Germinal center (tissue), 1 donor: Measurements from ENCODE around the gene KCNC3.
A peak's percentile ranks its signal among the peaks of the same experiment; 100 is the strongest.

Experiments used
- DNase-seq: peaks from one replicate; pipeline ENCODE4 v3.0.0; 2012; ENCODE audit warnings: mixed read lengths, low spot score

KCNC3 gene

DNA sequence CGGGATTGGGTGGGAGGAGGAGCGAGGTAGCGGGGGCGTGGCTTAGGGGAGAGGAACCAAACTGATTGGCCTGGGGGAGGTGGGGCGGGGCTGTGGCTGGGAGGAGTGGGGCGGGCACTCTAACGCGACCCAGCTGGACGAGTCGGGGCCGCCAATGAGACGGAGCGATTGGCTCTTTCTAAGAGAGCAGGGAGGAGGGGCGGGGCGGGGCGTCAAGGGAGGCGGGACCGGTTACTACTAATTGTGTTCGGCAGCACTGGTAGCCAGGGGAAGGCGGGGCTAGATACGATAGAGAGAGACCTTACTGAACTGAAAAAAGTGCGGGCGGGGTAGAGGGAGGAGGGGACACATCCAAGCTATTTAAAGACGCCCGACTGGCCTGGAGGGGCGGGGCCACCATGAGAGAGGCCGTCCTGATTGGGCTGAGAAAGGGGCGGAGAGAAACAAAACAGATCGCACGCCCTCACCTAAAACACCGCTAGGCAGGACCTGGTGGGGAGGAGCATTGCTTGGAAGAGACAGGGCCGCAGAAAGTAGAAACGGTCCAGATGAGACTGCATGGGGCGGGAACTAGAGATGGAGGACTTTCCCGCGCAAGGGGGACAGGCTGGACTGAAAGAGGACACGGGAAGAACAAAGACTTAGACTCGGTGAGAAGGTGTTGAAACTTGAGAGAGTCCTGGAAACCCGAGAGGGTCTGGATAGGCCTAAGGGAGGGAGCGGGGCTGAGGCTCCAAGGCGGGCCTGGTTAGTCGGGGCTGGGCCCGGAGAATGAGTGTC, at the start of gene KCNC3:
Gene KCNC3, minus strand, starts transcription at position 232 of the 780 bp plus-strand sequence. CDS start 295 bp downstream, outside the sequence.
- DNase-seq = peak; percentile 99

DNA sequence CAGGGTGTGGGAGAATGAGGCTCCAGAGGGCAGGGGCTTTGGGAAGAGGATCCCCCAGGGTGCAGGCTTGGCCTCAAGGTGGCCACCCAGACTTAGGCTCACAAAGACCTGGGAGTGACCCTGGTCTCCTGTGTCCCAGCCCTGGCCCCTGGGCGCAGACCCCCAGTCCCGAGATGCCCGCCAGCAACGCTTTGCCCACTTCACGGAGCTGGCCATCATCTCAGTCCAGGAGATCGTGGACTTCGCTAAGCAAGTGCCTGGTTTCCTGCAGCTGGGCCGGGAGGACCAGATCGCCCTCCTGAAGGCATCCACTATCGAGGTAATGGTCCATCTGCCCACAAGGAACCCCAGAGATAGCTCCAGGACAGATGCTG, 49.7 kb upstream of the KCNC3 start:
- DNase-seq = no peak

DNA sequence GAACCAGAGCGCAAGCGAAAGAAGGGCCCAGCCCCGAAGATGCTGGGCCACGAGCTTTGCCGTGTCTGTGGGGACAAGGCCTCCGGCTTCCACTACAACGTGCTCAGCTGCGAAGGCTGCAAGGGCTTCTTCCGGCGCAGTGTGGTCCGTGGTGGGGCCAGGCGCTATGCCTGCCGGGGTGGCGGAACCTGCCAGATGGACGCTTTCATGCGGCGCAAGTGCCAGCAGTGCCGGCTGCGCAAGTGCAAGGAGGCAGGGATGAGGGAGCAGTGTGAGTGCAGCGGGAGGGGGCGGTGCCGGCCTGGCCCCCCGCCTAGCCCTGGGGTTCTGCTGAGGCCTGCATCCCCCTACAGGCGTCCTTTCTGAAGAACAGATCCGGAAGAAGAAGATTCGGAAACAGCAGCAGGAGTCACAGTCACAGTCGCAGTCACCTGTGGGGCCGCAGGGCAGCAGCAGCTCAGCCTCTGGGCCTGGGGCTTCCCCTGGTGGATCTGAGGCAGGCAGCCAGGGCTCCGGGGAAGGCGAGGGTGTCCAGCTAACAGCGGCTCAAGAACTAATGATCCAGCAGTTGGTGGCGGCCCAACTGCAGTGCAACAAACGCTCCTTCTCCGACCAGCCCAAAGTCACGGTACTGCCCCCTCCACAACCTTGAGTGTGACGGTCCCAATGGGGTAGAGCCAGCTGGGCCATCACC, 49.1 kb upstream of the KCNC3 start:
- no peak for DNase-seq

DNA sequence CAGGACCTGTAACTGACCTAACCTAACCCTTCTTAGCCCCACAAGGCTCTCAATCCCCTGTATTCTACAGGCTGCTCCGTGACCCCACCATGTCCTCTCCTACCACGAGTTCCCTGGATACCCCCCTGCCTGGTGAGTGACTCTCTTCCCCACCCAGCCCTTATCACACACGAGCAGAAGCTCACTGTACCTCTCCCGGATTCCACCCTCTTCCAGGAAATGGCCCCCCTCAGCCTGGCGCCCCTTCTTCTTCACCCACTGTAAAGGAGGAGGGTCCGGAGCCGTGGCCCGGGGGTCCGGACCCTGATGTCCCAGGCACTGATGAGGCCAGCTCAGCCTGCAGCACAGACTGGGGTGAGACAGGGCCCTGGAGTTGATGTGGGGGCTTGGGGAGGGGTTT, 48.3 kb upstream of the KCNC3 start:
- no peak for DNase-seq

DNA sequence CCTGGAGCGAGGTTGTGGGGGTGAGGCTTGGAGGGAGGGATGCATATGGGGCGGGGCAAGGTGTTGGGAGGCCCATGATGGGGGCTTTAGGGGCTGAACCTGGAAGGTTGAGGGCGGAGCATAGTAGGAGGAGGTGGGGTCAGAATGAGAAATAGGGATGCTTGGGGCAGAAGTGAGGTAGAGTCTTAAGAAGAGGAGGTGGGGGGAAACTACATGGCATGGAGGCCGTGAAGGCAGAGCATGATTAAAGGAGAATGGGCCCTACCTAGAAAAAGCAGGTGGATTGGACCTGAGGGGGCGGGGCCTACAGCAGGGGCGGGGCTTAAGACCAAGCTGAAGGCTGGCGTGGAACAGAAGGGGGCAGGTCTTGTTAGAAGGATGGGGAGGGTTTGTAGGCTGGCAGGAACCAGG, 47.9 kb upstream of the KCNC3 start:
- DNase-seq = peak; percentile 51

DNA sequence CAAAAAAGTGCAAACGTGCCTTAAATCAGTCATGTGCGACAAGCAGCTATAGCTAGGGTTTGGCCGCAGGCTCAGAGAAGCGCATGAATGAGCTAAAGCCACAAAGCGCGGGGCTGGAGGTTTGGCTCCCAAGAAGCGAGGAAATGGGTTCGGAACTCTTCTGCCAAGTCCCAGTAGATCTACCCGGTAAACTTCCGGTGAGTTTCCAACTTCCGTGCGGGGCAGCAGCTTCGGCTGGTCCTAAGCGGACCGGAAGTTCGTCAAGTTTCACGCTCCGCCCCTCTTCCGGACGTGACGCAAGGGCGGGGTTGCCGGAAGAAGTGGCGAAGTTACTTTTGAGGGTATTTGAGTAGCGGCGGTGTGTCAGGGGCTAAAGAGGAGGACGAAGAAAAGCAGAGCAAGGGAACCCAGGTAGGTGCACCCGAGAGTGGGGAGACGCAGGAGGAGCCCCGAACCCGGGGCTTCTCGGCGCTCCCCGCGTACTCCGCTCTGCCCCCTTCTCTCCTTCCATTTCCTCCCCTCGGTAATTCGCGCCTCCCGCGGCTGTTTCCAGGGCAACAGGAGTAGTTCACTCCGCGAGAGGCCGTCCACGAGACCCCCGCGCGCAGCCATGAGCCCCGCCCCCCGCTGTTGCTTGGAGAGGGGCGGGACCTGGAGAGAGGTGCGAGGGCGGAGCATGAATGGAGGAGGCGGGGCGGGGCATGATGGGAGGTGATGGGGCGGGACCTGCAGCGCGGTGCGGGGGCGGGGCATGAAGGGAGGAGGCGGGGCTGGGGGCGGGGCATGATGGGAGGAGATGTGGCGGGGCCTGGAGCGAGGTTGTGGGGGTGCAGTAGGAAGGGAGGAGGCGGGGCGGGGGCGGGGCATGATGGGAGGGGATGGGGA, 47.2 kb upstream of the KCNC3 start, which contains the start of gene NR1H2:
Gene NR1H2, plus strand, starts transcription at position 292 of the 885 bp plus-strand sequence. CDS start 1,149 bp downstream, outside the sequence.
- DNase-seq = peak; percentile 91

DNA sequence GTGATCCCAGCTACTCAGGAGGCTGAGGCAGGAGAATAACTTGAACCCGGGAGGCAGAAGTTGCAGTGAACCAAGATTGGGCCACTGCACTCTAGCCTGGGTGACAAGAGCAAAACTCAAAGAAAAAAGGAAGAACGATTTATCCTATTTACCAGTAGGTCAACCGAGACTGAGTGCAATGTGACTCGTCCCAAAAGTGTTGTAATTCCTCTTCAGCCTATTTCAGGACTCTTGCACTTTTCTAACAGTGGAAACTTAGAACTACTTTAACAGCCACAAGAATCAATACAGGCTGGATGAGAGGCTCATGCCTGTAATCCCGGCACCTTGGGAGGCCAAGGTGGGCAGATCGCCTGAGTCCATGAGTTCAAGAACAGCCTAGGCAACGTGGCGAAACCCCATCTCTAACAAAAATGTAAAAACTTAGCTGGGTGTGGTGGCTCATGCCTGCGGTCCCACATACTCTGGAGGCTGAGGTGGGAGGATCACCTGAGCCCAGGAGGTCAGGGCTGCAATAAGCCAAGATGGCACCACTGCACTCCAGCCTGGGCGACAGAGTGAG, 42.8 kb upstream of the KCNC3 start:
- no peak for DNase-seq

DNA sequence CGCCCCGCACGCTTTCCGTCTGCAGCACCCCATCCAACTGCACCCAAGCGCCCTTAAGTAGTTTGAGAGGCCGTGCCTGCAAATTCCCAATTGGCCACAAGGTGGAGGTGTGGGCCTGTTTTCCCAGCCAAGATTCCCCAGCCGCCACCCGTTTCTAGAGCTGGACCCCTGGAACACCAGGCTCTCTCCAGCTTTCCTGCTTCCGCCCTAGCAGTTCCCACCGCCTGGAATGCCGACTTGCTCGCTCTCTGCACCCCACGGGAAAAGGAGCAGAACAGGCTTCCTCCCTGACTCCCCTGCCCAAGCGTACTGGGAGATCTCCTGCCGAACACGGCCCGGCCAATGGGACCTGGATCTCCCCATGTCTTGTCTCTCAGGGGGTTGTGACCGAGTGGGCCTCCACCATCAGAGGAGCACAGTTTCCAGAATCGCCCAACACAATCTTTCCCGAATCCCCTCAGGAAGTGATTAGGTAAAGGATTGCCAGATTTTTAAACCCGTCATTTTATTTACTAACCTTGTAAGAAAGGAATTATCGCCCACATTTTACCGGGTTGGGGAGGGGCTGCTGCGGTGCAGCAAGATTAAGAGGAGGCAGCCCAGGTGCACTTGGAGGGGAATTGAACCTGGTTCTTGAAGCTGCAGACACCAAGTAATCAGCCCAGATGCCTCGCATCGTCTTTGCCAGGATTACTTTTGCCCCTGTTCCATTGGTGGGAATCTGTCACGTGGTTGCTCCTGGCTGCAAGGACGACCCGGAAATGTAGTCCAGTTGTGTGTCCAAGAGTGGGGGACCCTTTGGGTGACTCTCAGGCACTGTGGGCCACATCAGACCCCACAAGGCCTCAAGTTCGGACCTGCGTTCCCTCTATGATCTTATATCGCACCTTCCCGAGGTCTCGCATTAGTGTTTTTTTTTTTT, 39.7 kb upstream of the KCNC3 start:
- peak; percentile 87 for DNase-seq

DNA sequence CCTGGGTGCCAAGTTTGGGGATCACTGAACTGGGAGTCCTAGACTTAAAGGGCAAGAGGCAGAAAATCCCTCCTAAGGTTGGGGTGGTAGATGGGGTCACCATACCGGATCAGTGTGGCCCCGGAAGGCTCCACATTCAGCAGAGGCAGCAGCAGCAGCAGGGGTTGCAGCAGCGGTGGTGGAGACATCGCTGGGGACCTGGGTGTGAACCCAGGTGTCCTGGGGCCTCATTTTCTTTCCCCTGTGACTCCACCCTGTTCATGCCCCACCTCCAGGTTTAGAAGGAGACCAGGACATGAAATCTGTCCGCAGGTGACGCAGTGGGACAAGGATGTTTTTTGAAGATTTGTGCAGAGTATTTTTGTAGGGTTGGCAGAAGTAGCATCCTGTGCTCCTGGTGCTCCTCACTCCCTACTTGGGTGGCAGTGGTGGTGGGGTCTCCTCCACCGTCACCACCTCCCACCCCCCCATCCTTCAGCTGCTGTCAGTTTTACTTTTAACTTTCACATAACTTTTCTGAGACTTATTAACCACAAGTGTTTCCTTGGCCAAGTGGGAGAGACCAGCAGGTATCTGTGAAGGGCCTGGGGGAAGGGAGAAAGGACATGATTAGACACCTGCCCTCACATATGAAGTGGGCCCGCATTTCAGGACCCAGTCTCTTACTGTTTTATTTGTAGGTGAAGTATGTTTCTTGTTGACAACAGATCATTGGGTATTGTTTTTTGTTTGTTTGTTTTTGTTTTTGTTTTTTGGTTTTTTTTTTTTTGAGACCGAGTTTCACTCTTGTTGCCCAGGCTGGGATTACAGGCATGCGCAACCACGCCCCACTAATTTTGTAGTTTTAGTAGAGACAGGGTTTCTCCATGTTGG, 36.5 kb upstream of the KCNC3 start, which contains the start of gene NAPSA:
Gene NAPSA, minus strand, starts transcription at position 206 of the 873 bp plus-strand sequence. Its CDS starts 18 bp downstream, at position 188.
- DNase-seq = no peak

DNA sequence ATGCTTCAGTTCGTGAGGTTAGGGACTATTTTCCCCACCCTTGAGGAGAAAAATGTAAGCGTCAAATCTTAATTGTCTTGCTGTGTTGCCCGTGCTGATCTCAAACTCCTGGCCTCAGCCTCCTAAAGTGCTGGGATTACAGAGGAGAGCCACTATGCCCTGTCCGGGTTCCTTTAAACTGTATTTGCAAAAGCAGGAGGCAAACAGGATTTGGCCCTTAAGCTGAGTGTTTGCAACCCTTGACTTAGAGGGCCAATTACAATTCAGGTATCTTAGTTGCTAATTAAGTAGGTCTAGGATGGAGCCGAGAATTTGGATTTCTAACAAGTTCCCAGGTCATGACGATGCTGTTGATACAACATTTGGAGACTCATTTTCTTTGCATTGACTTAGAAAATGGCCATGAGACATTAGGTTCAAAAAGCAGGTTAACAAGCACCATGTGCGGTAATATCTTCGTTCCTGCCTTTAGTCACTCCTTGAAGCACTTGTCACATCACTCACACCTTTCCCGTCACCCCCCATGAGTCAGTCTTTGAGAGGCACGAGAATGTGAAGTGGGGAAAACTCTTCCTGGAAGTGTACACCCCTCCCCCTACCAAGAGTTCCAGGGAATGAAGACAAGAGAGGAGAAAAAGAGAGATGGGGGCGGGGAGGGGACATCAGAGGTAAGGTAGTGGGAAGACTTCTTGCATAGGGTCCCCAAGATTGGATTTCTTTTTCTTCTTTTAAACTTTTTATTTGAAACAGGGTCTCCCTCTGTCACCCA, 33.7 kb upstream of the KCNC3 start:
- no peak for DNase-seq

DNA sequence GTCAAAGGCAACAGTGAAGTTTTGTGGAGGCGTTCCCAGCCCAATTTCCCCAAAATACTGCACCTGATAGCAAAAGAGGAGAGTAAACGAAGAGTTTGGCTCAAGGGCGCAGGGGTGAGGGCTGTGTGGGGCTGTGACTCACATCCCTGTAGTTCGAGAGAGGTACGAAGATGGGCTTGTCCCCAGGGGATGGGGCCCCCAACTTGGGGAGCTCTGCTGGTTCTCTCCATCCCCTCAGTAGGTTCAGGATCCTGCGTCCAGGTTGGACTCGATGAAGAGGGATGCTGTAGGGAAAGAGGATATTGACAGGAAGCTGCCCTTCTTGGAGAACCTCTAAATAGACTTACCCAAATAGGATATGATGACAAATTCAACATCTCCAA, 32.8 kb upstream of the KCNC3 start:
- no peak for DNase-seq

DNA sequence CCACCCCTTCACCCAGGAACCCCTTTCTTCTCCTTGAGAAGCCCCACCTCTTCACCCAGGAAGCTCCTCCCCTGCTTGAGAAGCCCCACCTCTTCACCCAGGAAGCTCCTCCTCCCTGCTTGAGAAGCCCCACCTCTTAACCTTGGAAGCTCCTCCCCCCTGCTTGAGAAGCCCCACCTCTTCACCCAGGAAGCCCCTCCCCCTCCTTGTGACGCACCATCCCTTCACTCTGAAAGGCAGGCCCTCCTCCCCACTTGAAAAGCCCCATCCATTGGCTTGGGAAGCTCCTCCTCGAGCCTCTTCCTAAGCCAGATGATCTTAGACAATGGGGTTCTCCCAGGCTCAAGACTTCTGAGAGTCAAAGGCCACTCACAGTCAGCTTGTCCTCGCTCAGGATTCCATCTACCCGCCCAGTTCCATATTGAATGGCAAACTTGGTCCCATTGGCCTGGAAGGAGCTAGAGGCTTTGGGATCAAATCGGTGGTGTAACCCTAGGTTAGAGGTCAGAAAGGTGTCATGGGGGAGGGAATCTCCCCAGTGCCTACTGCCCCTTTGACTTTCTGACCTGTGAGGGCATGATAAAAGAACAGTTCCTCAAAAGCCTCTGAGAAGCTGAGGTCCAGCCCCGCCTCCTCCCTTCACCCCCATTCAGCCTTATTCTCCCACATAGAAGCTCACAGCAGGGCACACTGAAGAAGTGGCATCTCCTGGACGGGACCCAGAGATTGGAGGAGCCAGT, 32.3 kb upstream of the KCNC3 start:
- no peak for DNase-seq

DNA sequence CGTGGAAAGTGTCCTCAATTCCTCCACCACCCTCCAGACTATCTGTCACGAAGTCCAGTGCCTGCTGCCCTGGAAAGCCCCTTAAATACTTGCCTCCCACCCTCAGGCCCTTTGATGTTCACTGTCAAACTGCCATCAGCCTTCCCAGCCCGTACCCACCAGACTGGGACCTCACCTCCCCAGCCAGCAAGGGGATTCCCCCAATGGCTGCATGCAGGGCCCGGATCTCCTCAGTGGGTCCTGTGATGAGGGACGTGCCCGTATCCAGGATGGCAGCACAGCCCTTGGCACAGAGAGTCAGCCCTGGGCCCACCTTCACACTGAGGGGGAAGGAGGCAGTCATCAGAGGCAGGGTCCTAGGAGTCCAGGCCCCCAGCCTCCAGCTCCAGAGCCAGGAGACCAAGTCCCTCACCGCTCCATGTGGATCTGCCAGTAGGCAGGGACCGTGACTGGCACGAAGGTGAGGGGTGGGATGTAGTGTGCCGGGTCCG, 30.2 kb upstream of the KCNC3 start:
- no peak for DNase-seq

DNA sequence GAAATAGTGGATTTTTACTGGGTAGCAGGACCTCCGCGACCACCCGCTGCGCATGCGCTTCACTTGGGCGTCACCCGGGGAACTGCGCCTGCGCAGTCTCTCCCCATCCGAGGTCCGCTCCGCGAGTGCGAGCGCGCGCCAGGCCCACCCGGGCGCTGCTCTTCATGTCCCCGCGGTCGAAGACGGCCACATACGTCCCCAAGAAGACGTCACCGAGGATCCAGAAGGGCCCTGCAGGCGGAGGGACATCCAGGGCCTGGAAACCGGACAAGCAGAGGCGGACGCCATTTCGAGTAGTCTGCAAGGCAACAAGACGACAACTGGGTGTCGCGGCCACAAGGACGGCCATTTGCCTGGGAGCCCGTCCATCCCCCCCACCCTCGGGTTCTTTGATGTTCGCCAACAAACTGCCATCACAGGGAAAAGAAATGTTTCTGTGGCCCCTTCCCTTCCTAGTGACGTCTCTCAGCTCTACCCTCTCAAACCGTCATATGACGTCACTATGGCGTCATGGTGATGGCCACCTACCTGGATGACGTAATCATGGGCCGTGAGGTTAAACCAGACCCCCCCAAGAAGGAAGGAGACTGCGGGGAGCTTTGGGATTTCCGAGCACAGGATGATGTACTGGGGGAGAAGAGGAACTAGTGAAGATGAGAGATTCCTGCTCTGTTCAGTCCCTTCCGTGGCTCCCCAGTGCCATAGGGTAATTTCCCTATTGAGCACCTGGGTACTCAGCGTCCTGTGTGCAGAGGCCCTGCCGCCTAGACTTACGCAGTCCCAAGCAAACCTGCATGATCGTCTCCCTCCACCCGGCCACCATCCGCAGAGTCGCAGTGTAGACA, 29.5 kb upstream of the KCNC3 start:
- peak; percentile 94 for DNase-seq

DNA sequence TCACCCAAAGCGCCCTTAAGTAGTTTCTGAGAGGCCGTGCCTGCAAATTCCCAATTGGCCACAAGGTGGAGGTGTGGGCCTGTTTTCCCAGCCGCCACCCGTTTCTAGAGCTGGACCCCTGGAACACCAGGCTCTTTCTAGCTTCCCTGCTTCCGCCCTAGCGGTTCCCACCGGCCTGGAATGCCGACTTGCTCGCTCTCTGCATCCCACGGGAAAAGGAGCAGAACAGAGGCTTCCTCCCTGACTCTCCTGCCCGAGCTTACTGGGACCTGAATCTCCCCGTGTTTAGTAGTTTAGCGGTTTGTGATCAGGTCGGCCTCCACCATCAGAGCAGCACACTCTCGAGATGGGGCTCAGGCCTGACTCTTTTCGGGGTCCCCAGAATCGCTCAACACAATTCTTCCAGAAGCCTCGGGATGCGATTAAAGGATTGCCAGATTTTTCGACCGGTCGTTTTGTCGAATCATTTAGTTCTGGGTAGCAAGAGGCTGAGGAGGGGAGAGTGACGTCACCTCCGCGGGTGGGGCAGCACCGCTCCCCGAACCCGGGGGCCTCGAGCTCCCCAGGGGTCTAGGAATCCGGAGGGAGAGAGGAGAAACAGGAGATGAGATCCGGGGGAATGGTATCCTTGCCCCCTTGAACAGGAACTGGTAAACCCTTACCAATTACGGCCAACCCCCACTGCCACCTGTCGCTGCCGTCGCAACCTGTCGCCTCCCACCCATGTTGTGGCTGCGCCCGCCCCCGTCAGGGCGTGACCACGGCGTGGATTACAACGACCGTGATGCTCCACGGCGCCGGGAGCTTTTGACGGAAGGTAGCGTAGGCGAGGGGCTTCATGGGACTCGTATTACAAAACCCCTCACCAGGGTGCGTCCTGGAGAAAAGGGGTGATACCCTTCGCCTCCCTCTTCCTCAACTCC, 28.3 kb upstream of the KCNC3 start:
- peak; percentile 76 for DNase-seq

DNA sequence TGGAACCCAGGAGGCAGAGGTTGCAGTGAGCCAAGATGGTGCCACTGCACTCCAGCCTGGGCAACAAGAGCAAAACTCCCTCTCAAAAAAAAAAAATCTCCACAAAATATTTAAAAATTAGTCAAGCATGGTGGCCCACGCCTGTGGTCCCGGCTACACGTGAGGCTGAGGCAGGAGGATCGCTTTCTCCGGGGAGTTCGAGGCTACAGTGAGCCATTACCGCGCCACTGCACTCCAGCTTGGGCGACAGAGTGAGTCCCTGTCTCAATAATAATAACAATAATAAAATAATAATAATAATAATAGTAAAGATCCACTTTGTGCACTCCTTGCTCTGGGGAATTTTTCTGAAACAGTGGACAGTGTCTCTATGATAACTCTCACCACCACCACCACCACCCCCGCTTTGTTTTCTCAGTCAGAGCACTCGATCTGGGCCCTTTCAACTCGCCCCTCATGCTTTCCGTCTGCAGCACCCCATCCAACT, 27.6 kb upstream of the KCNC3 start:
- DNase-seq = no peak
